Activated CD4-positive, CD25-positive, alpha-beta regulatory T cell treated with anti-CD3 and anti-CD28 coated beads, Interleukin-2, amount 50 U/mL, for 16 hours (primary cell): ENCODE results near the gene PALLD.

ENCODE experiments used
- DNase-seq: peaks from one replicate; pipeline ENCODE4 v3.0.0-alpha.2; 2020; ENCODE audit warnings: low read depth, low spot score

The PALLD gene

GRCh38 chr4:168524897-168525296, 28.0 kb downstream of the PALLD start:
- DNase-seq, result no peak

DNA sequence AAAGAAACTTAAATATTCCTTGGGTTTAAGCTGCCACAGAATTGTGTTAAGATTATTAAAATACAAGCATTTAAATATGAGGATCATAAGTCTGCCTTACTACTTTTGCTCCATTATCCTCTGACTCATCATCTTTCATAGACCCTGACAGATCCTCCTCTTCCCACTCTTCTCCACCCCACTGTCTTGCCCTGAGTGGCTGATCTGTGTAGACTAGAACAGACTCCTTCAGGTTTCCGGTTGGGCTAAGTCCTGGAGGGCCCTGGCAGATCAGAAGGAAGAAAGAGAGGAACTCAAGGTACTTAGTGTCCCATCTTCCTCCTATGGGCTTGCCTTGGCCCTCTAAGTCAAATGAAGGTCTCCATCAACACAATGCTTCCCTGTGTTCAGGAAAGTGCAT, 30.7 kb downstream of the PALLD start:
- no peak for DNase-seq

DNA sequence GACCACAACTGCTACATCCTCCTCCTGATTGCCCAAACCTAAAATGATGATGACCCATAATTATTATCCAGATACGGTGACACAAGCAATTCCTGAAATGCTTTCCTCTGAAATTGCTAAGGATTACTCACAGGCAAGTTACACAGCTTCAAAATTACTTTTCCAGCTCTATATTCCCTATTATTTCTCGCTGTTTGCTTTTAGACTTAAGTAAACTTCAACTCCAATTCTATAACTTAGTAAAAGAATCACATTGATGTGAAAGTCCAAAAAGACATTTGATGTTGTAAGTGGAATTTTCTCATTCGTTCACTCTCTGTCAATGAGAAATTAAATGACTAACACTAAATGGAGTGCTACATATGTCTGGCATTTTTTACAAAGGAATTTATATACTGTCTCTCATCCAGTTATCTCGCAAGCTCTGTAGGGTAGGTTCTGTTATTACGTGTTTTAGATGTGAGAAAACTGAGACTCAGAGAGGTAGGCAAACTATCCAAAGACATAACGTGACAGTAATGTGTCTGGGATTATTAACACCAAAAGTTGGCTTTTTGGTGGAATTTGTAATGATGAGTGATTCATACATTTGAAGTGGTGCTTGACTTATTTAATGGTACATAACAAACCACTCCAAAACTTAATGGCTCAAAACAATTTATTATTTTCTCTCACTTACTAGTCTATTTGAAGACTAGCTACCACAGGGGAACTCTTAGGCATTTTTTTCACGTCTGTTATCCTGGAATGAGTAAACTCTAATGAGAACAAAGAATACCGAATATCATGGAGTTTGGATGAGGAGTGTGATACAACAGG, 31.5 kb downstream of the PALLD start:
- no peak for DNase-seq

GRCh38 chr4:168529257-168529656, 32.4 kb downstream of the PALLD start:
- no peak for DNase-seq

GRCh38 chr4:168531305-168531704, 34.5 kb downstream of the PALLD start:
- no peak for DNase-seq

GRCh38 chr4:168534535-168534934, 37.7 kb downstream of the PALLD start:
- DNase-seq, result no peak

- no peak for DNase-seq
Measured at GRCh38 chr4:168535689-168536088, 38.8 kb downstream of the PALLD start.

DNA sequence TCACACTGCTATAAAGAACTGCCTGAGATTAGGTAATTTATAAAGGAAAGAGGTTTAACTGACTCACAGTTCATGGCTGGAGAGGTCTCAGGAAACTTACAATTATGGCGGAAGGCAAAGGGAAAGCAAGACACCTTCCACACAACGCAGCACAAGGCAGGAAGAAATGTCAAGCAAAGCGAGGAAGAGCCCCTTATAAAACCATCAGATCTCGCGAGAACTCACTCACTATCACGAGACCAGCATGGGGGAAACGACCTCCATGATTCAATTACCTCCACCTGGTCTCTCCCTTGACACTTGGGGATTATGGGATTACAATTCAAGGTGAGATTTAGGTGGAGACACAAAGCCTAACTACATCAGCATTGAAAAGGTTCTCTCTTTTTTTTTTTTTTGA, 39.6 kb downstream of the PALLD start:
- no peak for DNase-seq

GRCh38 chr4:168537086-168537485, 40.2 kb downstream of the PALLD start:
- no peak for DNase-seq

- DNase-seq, result no peak
Measured at GRCh38 chr4:168537571-168537970, 40.7 kb downstream of the PALLD start.

- no peak for DNase-seq
Measured at GRCh38 chr4:168538632-168539031, 41.8 kb downstream of the PALLD start.

DNA sequence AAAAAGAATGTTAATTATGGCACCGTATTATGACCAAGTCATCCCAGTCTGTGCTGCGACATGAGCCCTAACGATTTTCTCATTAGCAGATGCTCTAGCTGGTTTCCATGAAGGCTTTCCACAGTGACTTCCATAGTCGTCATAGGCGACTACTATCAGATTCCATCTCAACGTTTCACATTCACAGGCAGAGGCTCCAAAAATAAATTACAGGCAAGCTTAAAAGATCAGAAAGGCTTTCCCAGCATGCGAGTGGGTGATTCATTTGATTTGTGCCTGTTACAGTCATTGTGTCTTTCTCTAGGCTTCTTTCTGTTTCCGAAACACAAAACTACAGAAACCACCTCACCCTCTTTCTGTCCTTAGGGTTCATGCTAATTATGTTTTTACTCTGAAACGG, 43.2 kb downstream of the PALLD start:
- no peak for DNase-seq

DNA sequence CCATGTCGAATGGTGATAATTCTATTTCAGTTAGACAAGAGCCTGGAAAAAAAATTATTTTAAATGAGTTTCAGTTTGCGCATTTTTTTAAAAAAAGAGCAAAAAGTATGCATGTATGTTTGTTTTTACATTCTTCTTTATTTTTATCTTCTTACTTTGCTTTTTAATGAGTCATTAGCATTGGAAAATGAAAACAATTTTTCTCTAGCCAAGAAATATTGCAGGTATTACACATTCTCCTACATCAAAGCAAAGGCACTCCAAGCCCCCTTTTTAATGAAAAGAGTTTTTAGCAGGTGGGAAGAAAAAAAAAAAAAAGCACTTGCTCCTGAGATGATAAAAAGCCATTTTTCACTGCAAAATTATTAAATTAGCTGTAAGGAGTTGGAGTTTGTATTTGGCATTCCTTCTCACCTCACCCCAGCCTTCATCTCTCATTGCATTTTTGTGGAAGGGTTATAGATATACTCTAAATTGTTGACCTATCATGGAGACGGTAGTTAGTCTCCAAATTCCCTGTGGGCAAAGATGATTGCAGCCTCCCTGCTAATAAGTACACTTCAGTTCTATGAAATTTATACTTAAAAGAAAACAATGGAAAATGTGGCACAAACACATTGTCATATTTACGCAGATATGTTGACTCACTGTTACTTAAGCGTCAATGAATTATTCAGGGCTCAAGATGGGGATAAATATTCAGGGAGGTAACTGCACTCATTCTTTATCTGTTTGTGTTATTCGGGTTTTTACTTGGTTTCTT, 43.8 kb downstream of the PALLD start:
- no peak for DNase-seq

- DNase-seq, result no peak
Measured at GRCh38 chr4:168541266-168541953, 44.6 kb downstream of the PALLD start.

DNA sequence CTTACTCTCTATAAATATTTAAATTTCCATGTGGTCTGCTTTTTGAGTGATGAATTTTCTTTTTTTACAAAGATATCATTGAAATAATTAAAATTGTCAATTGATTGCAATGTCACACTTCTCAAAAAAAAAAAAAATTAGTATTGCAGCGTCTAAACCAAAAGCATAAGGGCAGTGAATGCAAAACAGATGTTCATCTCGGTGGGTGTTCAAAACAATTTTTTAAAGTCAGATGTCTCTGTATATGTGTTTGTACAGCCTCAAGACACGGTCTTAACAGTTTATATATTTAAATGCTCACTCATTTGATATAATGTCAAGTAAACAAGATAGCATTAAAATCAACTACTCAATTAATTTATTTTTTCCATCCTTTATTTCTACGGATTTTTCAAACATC, 52.3 kb downstream of the PALLD start:
- DNase-seq, result no peak

DNA sequence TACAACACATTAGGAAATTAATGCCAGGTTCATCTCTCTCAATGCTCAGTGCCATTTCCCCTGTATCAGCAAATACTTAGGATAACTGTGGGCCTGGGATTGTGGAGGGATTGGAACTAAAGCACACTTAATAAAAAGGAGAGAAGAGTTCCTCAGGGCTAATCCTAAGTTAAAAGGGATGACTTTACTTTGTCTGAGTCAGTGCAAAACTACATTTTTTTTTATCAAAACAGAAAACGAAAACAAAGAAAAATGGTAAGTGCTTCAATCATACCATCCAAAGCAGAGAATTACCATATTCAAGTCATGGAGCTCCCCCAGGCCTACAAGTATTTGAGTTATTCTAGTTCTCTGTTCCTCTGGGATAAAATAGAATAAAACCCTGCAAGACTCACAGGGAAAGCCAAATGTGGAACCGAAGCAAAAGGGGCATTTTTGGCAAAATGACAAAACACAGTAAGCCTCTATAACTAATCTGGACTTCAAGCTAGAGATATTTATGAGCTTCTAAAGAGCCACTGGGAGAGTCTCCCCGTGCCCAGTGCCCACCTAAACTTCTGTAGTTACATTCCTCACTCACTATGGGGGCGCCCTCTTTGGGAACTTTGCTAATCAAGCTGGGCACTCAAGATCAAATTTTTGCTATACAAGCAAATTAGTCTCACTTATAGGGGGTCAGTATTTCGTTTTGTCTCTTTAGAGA, 53.4 kb downstream of the PALLD start:
- DNase-seq, result no peak

- no peak for DNase-seq
Measured at GRCh38 chr4:168551211-168551610, 54.4 kb downstream of the PALLD start.

- no peak for DNase-seq
Measured at GRCh38 chr4:168551945-168552695, 55.3 kb downstream of the PALLD start.

- DNase-seq, result no peak
Measured at GRCh38 chr4:168553714-168554370, 57.0 kb downstream of the PALLD start.

- no peak for DNase-seq
Measured at GRCh38 chr4:168555437-168555836, 58.6 kb downstream of the PALLD start.

GRCh38 chr4:168557658-168558057, 60.8 kb downstream of the PALLD start:
- DNase-seq, result no peak
